Stimulated activated CD8-positive, alpha-beta memory T cell treated with anti-CD3 and anti-CD28 coated beads, Interleukin-15, amount 100 ng/mL, for 48 hours (primary cell): Measurements from ENCODE around the gene BBX.

ENCODE experiments used
- DNase-seq, 2 donors: peaks; one replicate each; pipeline ENCODE4 v3.0.0-alpha.2; 2020; ENCODE audit warnings: low read depth in 2 of 2

The BBX gene

DNA sequence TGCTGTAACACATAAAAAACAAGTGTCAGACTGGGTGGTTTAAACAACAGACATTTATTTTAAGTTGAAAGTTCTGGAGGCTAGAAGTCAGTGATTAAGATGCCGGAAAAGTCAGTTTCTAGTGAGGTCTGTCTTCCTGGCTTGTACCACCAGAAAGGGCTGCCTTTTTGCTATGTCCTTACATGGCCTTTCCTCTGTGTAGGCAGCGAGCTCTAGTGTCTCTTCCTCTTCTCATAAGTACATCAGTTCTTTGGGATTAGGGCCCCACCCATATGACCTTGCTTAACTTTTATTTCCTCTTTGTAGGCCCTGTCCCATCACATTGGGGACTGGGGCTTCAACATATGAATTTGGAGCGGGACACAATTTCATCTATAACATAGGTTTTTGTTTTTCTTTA is 128.0 kb downstream of the BBX start:
- no peak for DNase-seq

DNA sequence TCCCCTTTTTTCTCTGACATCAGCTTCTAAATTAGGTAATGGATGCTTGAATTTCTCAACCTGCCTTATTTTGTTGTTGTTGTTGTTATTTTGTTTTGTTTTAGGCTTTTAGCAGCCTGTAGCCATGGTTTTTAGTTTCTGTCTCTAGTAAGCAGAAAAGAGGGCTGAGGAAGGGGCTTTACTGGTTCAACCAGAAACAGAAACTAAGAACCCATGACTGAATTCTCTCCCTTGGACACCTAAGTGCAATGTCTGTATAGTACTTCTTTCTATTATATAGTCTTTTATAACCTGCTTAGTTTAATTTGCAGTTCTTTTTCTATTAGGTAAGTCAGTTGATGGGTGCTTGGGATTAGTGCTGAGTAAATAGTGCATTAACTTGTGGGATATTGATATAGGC is 129.0 kb downstream of the BBX start:
- no peak for DNase-seq

DNA sequence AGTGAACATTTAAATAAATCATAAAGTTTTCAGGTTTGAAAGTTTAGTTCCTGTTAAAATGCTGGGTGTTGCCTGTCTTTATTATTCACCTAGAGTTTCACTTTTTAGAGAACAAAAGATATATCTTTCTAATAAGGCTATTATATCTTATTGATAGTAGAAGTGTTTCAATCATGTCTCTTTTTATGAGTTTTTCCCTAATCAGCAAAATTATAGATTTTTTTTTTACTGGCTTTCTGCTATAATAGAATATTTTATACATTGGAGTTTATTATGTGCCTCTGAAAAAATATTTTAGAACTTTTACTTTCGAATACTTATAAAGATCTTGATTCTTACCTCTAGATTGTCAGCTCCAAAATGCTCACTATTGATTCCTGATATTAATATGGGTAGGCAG is 131.5 kb downstream of the BBX start:
- DNase-seq, result no peak

DNA sequence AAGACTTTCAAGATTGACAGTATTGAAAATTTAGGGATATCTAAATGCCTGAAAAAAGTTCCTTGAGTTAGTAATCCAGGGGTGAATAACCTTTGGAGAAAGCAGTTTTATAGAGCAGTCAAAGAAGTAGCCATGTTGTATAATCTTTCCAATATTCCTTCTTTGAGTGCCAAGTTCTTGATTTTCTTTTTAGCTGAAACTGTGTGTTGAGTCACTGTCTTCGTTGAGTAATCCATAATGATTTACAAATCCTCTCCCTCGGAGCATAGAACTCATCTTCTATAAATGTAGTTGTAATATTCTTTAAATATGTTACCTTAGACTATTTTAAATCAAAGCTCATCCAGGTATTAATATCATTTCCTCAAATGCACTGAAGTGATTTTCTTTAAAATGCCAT is 135.2 kb downstream of the BBX start:
- no peak for DNase-seq

DNA sequence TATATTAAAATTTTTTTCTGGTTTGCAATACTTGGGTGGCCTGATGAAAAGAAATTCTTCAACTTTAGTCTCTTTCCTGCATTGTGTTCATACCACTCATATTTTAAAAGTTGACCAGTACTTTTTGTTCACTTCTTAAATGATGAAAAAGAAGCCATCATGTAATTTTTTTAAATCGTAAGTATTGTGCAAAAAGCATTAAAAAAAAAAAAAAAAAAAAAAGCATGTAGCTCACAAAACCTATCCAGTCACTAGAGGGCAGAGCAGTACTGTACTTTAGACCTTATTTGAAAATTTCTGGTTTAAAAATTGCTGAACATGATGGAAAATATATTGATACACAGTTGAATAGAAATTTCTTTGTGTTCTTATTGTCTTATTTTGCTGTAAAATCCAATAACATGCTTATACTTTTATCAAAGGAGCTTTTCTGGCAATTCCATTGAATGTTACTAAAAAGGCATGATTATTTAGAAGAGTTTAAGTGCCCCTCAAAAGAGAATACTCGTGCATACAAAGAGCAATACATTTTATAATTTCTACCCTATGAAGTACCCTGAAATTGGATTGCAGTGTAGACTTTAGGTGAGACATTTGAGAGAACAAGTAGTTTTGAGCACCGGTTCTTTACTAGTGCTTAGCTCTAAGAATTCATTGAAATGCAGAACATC is 137.7 kb downstream of the BBX start:
- DNase-seq, result no peak

DNA sequence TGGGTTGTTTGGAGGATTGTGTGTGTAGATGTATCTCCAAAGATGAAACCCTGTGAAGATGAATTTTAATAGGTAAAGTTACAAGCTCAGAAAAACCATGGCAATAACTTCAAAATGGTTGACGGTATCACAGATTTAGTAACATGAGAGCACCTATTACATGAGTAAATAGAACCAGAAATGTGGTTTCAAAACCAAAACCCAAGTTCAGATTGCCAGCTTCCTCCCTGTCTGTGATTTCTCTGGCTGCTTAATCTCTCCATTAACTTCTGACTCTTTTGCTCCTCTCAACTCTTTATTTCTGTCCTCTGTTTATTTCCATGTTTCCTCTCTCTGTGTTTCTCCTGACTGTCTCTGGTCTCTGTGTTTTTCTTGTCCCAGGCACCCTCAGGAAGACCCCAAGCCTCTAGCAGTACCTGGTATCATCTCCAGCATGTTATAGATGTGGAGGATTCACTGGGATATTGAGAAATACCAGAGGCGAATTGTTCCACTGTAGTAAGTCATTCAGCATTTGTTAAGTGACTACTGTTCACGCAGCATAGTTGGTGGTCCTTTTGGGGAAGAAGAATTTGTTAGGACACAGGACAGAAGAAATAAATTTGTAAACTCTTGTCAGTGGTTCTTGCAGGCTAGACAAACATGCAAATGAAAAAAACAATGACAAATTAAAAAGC is 138.8 kb downstream of the BBX start:
- no peak for DNase-seq

DNA sequence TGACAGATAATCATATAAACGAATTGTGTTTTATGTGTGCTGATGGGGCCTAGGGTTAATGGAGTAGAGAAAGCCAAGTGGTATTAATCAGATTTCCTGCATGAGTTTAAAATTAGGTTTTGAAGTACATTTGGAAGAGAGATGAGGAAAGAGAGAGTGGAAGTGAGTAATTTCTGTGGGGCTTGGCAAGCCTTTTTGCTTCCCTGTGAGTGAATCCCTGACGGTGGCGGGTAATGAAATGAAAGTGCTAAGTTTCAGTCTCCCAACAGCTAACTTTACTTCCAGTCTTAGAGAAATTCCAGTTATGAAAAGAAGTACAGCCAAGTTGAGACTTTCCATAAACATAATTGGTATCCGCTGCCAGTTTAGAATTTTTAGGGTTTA is 139.4 kb downstream of the BBX start:
- no peak for DNase-seq

DNA sequence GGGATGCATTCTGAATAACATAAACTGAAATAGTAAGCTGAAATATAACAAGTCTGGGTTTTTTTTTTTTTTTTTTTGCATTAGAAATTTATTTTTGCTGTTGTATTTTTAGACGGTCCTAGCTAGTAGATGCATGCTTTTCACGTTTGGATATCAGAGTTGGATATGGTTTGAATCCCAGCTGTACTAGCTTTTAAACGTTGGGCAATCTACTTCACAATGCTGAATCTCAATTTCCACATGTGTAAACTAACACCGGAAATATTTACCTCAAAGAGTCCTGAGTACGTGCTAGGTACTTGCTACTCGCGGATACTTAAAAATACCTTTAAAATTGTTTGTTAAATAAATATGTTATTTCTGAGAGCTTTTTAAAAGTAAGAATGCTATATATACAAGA is 139.8 kb downstream of the BBX start:
- DNase-seq, result no peak

DNA sequence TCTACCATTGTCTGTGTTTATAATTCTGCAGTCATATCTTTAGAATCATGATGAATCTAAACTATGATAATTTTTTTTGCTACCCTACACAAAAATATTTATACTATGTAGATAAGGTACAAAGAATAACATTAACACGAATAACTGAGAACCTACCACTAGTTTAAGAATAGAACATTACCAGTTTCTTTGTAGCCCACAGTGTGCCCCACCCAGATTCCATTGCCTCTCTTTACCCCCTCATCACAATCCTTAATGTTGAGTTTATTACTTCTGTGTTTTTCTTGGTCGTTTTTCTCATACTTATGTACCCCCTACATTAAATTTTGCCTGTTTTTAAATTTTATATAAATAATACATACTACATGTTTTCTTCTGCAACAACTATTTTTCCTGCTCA is 140.5 kb downstream of the BBX start:
- DNase-seq, result no peak

DNA sequence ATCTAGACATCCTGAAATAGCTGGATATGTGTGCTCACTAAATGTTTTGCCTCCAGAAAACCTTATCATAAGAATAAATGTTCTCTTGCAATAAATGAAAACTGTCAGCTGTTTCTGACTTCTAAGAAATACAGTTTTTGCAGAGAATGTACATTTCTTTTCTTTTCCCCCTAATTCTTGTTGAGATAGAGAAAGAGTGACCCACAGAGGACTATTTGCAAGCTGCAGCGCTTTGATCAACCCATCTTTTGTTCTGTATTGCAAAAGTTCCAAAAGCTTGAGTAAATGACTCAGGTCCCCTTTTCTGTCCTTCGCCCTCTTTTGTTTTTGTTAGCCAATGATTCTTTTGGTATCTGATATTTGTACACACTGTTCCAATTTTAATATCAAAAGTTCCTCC is 141.9 kb downstream of the BBX start:
- DNase-seq, result no peak

DNA sequence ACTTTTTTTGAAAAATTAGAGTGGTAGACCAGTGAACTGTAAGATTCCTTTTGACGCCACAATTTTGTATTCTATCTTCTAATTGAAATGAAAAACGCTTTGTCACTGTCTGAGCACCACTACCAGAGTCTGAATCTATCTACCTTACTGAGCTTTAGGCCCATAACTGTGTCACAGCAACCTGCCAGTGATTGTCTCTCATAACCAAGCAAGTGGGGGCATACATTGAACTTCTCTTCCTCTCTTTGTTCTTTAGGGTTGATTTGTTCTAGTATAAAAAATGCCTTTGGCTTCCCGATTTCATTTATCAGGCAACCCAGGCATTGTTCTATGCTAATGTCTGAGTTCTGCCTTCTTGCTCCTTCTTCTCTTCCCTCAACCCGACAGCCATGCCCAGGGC is 142.6 kb downstream of the BBX start:
- DNase-seq, result no peak

DNA sequence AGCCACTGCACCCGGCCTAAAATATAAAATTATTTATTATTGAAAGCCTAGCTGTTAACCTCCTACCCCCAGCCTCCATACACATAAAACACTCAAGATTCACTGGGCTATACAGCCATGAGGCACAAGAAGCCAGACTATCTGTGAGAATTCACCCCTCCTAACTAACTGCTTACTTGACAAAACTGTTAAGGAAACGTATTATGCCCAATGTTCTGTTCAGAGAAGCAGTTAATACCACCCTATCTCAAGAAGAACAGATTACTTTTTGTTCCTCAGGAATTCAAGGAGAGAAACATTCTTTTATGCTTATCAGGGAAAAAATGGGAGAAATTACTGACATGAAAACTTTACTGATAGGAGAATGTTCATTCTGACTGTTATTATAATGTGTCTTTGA is 144.1 kb downstream of the BBX start:
- DNase-seq, result no peak

DNA sequence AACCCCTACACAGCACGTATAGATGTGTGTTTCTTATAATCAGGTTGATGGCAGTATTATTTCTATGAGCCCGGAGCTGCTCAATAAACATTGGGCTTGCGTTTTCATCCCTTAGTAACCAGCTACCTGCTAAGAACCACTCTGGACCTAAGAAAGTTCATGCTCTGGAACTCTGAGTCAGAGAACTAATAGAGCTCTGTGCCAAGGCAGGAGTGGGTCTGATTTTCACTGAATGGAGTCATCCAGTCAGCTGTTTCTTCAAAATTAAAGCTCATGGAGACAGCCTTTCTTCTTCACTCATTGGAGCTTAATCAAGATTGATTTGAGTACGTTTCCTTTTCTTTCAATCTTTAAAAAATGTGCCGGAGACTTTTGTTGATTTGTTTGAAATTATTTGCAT is 145.7 kb downstream of the BBX start:
- no peak for DNase-seq

DNA sequence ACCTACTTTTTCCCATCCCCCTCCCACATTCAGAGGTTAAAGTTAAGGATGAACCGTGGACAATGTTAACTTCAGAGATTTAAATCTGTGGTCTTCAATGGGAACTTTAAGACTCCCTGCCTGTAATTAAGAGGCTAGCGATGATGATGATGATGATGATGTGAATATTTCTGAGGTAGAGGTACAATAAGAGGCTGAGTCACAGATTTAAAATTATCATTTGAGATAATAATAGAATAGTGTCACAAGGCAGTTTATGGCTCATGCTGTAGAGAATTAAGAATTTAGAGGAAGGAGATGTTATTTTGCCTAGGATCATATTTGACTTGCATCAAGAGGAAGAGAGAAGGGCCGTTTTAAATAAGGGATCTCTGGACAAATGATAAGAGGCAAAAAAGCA is 146.2 kb downstream of the BBX start:
- no peak for DNase-seq

DNA sequence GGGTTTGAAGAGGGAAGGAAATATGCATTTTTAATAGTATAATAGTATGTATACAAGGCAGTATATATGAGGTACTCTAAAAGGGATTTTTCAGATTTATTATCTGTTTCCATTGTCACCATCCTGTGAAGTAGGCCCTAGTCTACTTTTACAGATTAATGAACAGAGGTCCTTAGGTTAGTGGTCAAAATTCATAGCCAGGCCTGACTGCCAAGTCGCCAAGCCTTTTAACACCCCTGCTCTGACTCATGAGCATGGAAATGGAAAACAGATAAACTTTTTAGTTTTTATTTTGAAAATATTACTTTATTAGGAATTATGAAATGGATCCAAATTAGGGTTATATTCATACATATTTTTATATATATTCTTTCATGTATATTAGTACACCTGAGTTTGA is 146.9 kb downstream of the BBX start:
- DNase-seq, result no peak

DNA sequence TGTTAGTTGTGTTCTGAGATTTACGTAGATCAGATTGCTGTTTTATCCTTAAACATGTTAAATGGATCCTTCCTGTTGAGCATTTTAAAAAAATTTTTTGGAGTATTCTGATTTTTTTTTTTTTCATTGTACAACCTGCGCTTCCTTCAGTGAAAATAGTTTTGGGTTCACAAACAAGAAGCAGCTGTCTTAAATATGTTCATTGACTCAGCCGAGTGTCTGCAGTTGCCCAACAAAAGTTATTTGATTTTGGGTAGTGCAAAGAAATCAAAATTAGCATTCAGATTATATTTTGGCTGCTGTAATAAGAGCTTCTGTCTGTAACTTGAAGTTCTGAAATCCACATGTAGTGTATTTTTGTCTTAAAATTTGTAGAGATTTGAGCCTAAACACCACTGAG is 148.2 kb downstream of the BBX start:
- no peak for DNase-seq

DNA sequence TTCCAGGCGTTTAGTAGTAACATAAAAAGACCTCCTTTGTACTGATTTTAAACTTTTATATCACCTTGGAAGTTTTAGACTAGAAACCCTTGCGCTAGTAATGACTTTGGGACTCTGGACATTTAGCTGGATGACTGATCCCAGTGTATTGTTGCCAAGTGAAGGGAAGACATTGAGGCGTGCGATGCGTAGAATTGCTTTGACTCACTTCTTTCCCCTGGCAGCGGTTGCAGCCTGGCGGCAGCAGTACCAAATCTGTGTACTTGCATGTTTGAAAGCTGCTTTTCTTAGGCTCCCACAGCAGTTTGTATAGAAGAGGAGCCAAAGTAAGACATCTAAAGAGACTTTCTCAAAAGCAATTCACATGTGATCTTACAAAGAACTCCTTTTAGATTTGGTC is 151.6 kb downstream of the BBX start:
- DNase-seq, result no peak

DNA sequence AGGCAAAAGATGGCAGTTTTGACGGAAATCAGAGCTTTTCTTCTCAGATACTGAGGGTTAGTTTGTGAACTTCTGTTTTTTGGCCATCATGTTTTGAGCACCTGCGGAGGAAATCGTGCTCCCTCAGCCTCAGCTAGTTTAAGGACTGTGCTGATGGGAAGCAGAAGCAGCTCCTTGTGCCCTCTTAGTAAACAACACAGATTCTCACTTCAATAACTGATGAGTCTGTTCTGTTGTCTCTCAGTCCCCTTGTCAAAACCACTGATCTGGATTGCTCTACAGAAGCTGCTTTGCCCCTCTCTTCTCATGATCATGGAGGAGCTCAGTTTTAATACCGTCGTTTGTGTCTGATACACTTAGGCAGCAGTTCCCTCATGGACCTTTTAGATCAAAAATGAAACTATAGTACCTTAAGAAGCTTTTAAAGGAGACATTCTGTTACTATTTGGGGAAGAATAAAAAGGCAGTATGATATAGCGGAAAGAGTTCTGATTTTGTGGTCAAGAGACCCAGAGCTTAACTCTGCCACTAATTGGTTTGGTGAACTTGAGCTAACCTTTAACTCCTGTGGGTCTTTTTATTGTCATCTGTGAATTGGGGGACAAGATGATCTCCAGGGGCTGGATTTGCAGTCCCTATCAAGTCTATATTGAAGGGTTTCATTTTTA is 152.6 kb downstream of the BBX start:
- DNase-seq, result no peak

DNA sequence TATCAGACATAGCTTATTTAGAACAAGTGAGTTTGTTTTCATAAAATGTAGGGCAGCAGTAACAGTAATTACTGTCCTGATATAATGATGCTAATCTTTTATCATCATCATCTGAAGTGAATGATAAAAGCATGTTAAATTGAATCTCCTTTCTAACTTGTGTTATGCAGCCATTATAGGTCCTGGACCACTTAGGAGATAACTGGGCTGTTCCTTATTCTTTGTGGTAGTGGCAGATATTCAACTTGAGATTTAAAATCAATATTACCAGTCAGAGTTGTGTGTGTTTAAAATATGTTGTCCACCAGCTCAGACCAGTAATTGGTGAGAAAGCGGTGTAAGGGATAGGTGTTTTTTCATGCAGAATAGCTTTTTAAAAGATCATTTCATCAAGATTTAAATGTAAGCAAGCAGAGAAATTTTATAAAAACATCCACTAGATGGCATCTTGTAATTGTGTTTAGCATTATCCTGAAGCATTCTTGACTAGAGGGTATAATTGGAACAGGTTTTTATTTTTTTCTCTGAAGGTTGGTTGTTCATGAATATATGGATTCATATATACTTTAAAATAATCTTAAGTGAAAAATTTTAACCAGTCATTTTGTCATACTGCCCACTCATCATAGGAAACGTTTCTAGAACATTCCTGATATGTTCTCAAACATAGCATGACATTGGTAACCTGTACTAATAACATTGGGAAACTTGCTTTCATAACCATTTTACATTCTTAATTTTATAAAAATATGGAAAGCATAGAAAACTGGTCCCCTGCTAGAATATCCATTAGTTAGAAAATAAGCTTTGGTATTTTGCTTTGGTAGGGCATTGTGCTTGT is 153.9 kb downstream of the BBX start:
- DNase-seq, result no peak

DNA sequence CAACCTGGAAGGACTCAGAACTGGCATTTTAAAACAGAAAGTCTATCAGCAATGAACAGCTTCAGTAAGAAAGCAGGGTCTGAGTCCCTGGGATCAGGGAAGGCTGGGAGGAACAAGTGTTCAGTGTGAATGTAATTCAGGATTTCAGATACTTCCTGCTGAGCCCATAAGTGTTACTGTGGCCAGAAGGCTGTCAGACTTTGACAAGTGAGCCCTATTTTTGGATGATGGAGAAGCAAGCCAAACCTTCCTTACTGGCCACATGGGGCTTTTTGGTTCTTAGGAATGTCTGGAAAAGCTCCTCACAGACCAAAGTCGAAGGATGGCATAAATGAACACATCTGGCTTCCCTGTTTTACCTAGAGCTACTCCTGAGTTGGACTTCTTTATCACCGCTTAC is 157.2 kb downstream of the BBX start:
- DNase-seq, result no peak

DNA sequence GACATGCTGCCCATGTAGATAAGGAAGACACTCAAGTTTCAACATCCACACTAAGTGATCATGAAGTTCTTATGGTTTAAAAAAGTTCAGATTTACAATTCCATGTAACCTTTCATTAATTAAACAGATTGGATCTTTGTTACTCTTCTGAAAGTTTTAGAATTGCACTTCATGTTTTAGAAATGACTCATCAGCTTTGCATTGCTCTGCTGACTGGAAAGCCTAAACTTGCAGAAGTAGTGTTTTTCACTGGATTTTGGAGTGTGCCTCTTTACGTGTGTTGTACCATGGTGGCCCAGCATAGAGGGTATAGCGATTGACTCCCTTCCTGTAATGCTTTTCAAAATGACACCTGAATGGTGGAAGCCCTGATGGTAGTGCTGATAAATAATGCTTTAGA is 157.9 kb downstream of the BBX start:
- no peak for DNase-seq

DNA sequence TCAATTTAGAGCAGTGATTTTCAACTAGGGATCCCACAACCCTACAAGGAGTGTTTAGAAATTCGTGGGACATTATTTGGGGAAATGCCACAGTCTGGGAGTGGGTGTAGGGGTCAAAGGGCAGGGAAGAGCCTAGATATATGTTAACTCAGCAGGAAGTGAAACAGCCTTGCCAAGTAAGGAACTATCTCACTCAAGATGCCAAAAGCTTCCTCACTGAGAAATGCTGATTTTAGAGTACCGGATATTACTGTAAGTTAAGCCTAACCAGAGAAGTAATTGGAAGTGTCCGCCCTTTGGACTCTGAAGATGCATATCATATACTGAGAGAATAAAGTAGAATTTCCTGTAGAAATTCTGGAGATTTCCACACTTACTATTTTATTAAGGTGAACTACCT is 158.6 kb downstream of the BBX start:
- DNase-seq, result no peak

DNA sequence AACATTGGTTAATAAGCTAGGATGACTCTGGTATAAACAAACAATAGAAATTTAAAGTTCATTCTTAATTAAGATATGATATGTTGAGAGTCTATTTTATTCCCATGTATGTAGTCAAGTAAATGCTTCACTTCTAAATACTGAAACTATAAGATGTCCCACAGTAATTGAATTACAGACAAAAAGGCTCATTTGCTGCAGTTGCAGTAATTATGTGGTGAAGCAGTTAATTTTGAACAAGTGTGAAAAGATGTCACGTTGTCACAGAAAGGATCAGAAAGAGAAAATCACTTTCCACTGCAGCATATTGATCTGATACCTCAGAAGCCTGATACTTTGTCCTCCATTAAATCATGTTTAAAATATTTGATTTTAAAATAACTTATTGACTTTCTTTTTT is 159.8 kb downstream of the BBX start:
- DNase-seq, result no peak
